Kidney (tissue), 14 donors: ENCODE results near the gene LCOR. TPM values are rescaled to one million over a fixed set of nuclear protein-coding genes. Genes with fewer than 3 reads are reported as not detected.

Experiments used
- DNase-seq, 5 donors: peaks; one replicate each; pipeline ENCODE4 v3.0.0-alpha.2; 2013 to 2020
- FAIRE-seq: peaks from 2 replicates; lab custom pipeline; 2012; peaks lifted over from hg19 to GRCh38; lab: Jason Lieb, UNC
- H3K27ac ChIP-seq, 2 donors: one replicate each; pipeline ENCODE4 v1.7.0; 2013; ENCODE audit warnings: low read depth in 2 of 2, low read length in 2 of 2, inconsistent platforms in 1 of 2
- H3K27me3 ChIP-seq: one replicate; pipeline ENCODE4 v1.7.1; 2013; ENCODE audit warnings: low read length, inconsistent platforms; ENCODE audit not compliant: control insufficient read depth, insufficient read depth
- H3K36me3 ChIP-seq, 3 donors: one replicate each; pipeline versions ENCODE4 v1.7.0 to v1.7.1; 2013; ENCODE audit warnings: low read length in 3 of 3, control low read depth in 1 of 3, inconsistent platforms in 1 of 3; ENCODE audit not compliant: insufficient read depth in 3 of 3, control insufficient read depth in 2 of 3
- H3K4me1 ChIP-seq, 3 donors: one replicate each; pipeline versions ENCODE4 v1.7.0 to v1.7.1; 2013; ENCODE audit warnings: low read length in 3 of 3, inconsistent platforms in 1 of 3, low read depth in 1 of 3; ENCODE audit not compliant: control insufficient read depth in 2 of 3, insufficient read depth in 2 of 3
- H3K4me3 ChIP-seq, 3 donors: one replicate each; pipeline versions ENCODE4 v1.7.0 to v1.8.1; 2013; ENCODE audit warnings: low read length in 3 of 3, control low read depth in 1 of 3, inconsistent platforms in 1 of 3
- H3K9ac ChIP-seq, 3 donors: one replicate each; pipeline versions ENCODE4 v1.7.0 to v1.7.1; 2013; ENCODE audit warnings: low read length in 3 of 3, control low read depth in 1 of 3, inconsistent platforms in 1 of 3
- H3K9me3 ChIP-seq, 3 donors: one replicate each; pipeline versions ENCODE4 v1.7.0 to v1.7.1; 2013; ENCODE audit warnings: low read length in 3 of 3, control low read depth in 1 of 3, inconsistent platforms in 1 of 3; ENCODE audit not compliant: control insufficient read depth in 2 of 3, insufficient read depth in 1 of 3
- intact Hi-C: fragments of 100-400 bp; cut with DNase I; formaldehyde crosslinking; loops from one replicate; pipeline ENCODE4 v1.11.1; 2022
- polyA plus RNA-seq: library from polyadenylated mRNA; stranded (reverse); fragments of 350-450 nt; fragmentation: Illumina TruSeq; extraction: RNeasy Lipid Tissue Mini Kit (QIAGEN cat#74804); gene quantifications from one replicate; pipeline ENCODE4 v1.2.3, GENCODE V29; 2014; ENCODE audit warnings: low read depth, low replicate concordance; ENCODE audit not compliant: insufficient read depth
- total RNA-seq: library from RNA; stranded (reverse); fragmentation: NEBNext Ultra II Directional; extraction: Animal tissue kit (Norgen Biotek cat#: 25700); gene quantifications from one replicate; pipeline ENCODE4 v1.2.1, GENCODE V29; 2021
- TF ChIP-seq, protein P1 (sequence below): IDR thresholded peaks from 3 replicates; pipeline ENCODE4 v1.5.1; 2012; ENCODE audit warnings: mild to moderate bottlenecking, moderate library complexity, borderline replicate concordance; ENCODE audit not compliant: insufficient read depth; ENCODE audit errors: extremely low read depth
- donor health status: control.
- donor health status: control.
- donor health status: control.
- donor health status: control.
- donor health status: control.
- donor health status: DM: yes; HTN: yes; CAD: no.
- donor health status: Normal renal cell carcinoma (clear cell type).

LCOR gene
- total and polyA plus RNA-seq, 2 donors from 2014 or later, result 2.8 to 48.5 TPM

DNA sequence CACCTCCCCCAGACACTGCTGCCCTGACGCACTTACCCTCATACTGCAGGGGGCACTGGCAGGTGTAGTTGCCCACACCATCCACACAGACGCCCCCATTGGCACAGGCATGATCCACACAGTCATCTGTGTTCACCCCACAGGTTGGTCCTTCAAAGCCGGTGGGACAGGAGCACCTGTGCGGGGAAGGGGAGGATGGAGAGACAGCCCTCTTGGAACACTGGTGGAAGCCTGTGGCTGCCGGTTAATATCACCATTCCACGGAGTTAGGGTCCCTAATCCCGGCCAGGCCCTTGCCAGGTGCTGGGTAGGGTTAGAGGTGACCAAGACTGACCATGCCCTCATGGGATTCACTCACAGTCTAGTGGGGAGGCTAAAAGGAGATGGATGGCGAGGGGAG lies 181.9 kb downstream of the LCOR start:
- no peaks in the 10 kb centered on the region for H3K4me1 ChIP-seq
- TF ChIP-seq, protein P1, sequence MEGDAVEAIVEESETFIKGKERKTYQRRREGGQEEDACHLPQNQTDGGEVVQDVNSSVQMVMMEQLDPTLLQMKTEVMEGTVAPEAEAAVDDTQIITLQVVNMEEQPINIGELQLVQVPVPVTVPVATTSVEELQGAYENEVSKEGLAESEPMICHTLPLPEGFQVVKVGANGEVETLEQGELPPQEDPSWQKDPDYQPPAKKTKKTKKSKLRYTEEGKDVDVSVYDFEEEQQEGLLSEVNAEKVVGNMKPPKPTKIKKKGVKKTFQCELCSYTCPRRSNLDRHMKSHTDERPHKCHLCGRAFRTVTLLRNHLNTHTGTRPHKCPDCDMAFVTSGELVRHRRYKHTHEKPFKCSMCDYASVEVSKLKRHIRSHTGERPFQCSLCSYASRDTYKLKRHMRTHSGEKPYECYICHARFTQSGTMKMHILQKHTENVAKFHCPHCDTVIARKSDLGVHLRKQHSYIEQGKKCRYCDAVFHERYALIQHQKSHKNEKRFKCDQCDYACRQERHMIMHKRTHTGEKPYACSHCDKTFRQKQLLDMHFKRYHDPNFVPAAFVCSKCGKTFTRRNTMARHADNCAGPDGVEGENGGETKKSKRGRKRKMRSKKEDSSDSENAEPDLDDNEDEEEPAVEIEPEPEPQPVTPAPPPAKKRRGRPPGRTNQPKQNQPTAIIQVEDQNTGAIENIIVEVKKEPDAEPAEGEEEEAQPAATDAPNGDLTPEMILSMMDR, result no peak
- no peak for FAIRE-seq
- H3K27ac ChIP-seq, result no peak overlapping the region
- H3K9ac ChIP-seq, result no peak overlapping the region
- H3K36me3 ChIP-seq, result no peaks in the 10 kb centered on the region
- DNase-seq, result peak in 1 of 5 donors; percentile 37
- no peaks in the 10 kb centered on the region for H3K9me3 ChIP-seq
- H3K4me3 ChIP-seq, result no peak overlapping the region
- intact Hi-C loops, result no loop called here
- H3K27me3 ChIP-seq, result no peaks in the 10 kb centered on the region

DNA sequence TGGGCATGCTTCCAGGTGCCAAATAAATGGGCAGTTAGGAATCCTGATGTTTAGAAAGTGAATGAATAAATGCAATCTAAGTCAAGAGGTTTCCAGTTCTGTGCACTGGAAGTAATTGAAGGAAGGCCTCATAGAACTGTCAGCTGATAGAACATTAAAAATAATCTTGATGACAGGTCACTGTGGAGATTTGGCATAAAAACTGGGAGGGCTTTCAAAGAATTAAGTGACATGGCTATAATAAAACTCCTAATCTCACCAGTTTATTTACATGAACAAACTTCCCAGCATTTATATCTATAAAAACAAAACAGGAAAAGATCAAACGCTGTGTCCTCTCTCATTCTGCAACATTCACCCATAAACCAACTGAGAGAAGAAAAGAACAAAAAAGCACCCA lies 183.1 kb downstream of the LCOR start:
- H3K27me3 ChIP-seq, result no peaks in the 10 kb centered on the region
- DNase-seq, result no peak
- FAIRE-seq, result no peak

DNA sequence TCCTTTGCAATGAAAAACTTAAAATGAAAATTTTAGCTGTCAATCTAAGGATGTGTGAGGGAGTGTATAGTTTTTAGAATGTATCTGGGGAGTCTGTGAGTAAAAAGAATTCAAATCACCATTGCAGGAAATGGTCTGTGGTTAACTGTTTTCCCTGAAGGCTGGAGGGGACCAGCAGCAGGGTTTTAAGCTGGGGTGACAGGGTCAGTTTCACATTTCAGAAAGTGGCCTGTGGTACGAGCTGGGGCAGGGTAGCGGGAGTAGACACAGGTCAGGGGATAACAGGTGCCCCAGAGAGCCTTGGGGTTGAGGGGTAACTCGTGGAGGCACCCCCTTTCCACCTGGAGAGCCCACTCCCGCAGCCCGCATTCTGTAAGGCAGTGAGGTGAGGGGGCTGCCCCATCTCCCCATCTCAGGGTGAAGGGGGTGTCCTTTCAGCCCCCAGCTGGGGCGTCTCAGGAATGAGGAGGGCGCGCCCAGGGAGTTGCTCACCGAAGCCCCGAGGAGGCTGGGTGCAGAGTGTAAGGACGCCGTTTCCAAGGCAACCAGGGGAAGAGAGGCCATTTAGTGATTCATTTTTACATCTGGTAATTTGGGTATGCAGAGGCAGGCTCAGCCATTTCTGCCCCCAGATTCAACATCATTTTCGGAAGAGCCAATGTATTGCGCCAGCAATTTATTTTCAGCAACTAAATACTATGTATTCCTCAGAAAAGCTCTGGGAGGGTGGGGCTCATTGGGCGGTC lies 184.8 kb downstream of the LCOR start:
- TF ChIP-seq, protein P1, result no peak
- no peak overlapping the region for H3K27ac ChIP-seq
- FAIRE-seq, result no peak
- H3K27me3 ChIP-seq, result no peaks in the 10 kb centered on the region
- no peaks in the 10 kb centered on the region for H3K9me3 ChIP-seq
- H3K4me1 ChIP-seq, result peaks cover 0 to 4% (median 0%) of the 10 kb centered on the region in 3 donors
- no peak for DNase-seq
- H3K4me3 ChIP-seq, result no peak overlapping the region
- intact Hi-C loops, result no loop called here
- H3K36me3 ChIP-seq, result no peaks in the 10 kb centered on the region
- no peak overlapping the region for H3K9ac ChIP-seq

More for the DNA sequence above, 183.1 kb downstream of the LCOR start:
- H3K4me1 ChIP-seq, result no peaks in the 10 kb centered on the region
- no peak overlapping the region for H3K4me3 ChIP-seq
- intact Hi-C loops, result no loop called here
- H3K9me3 ChIP-seq, result no peaks in the 10 kb centered on the region
- no peaks in the 10 kb centered on the region for H3K36me3 ChIP-seq
- no peak overlapping the region for H3K9ac ChIP-seq
- TF ChIP-seq, protein P1, result no peak
- H3K27ac ChIP-seq, result no peak overlapping the region
